Endometrial microvascular endothelial cells (primary cell): ENCODE results near the gene RGS14. TPM values are rescaled to one million over a fixed set of nuclear protein-coding genes. Genes with fewer than 3 reads are reported as not detected.
"Not testable (repeated sequence)": the region's sequence is repeated elsewhere in the genome, so short reads cannot be mapped to it uniquely, and the experiment has no call there.

Experiments used
- in situ Hi-C: cut with HindIII; loops from 2 replicates; pipeline ENCODE4 v1.10.0; 2017; ENCODE audit warnings: low sequenced_read_pairs, low pct_unique_long_range_greater_than_20kb; ENCODE audit errors: inconsistent ontology term
- total RNA-seq: library from RNA; depleted of rRNA; stranded (reverse); fragments of >200 nt; gene quantifications from one replicate; pipeline ENCODE4 v1.2.3, GENCODE V29; 2015; ENCODE audit errors: inconsistent ontology term

Gene RGS14
- total RNA-seq, 1 donor from 2014 or later = 7.2 TPM

- in situ Hi-C loops = no loop called here
Measured at GRCh38 chr5:177412603-177413233, 55.0 kb downstream of the RGS14 start.

GRCh38 chr5:177414481-177414880 lies 56.8 kb downstream of the RGS14 start:
- in situ Hi-C loops = no loop called here

DNA sequence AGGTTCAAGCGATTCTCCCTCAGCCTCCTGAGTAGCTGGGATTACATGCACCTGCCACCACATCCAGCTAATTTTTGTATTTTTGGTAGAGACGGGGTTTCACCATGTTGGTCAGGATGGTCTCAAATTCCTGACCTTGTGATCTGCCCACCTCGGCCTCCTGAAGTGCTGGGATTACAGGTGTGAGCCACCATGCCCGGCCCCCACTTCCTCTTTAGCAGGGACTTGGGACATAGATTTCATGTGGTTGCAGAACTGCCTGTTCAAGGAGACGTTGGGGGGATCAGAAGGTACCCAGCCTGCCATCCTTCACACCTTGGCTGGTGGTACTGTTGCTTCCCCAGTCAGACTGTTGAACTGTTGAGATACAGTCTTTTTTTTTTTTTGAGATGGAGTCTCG lies 59.4 kb downstream of the RGS14 start:
- in situ Hi-C loops = not testable (repeated sequence)

- in situ Hi-C loops = no loop called here
Measured at GRCh38 chr5:177419046-177419445, 61.3 kb downstream of the RGS14 start.

- in situ Hi-C loops = not testable (repeated sequence)
Measured at GRCh38 chr5:177420472-177420871, 62.7 kb downstream of the RGS14 start.

DNA sequence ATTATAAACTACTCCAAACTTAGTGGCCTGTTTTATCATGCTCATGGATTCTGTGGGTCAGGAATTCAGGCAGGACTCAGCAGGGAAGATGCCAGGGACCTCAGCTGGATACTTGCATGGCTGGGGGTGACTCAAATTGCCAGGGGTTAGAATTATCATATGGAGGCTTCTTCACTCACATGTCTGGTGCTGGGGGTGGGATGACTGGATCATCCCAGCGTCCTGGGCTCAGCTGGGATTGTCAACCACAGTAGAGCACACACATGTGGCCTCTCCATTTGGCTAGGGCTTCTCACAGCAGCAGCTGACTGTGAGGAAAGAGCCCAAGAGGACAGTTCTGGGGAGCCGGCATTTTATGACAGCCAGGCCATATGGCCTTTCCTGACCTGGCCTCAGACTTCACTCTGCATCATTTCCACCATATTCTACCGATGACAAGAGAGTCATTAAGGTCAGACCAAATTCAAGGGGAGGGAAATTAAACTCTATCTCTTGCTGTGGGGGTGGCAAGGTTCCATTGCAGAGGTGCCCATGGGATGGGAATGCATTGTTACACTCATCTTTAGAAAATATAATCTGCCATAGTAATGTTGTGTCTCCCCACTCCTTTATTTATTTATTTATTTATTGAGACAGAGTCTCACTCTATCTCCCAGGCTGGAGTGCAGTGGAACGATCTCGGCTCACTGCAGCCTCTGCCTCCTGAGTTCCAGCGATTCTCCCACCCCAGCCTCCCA lies 63.5 kb downstream of the RGS14 start:
- in situ Hi-C loops = no loop called here

Other genes starting within 250 kb of the RGS14 start
- gene NSD1, start 224.2 kb upstream of the RGS14 start, total RNA-seq = 34.3 TPM
- 20.3 TPM for gene RAB24, start 54.2 kb upstream of the RGS14 start, total RNA-seq
- 226 TPM for gene PRELID1, start 54.1 kb upstream of the RGS14 start, total RNA-seq
- 48.7 TPM for gene MXD3, start 46.0 kb upstream of the RGS14 start, total RNA-seq
- 318 TPM for gene LMAN2, start 6.3 kb upstream of the RGS14 start, total RNA-seq
- gene SLC34A1, start 26.5 kb downstream of the RGS14 start, total RNA-seq = not detected
- not detected for gene PFN3, start 42.7 kb downstream of the RGS14 start, total RNA-seq
- 0.28 TPM for gene F12, start 51.6 kb downstream of the RGS14 start, total RNA-seq
- gene GRK6, start 68.8 kb downstream of the RGS14 start, total RNA-seq = 50.9 TPM
- gene PRR7, start 88.9 kb downstream of the RGS14 start, total RNA-seq = 11.2 TPM
- gene DBN1, start 115.7 kb downstream of the RGS14 start, total RNA-seq = 286 TPM
- 224 TPM for gene PDLIM7, start 139.7 kb downstream of the RGS14 start, total RNA-seq
- 3.0 TPM for gene DOK3, start 151.9 kb downstream of the RGS14 start, total RNA-seq
- 163 TPM for gene DDX41, start 159.0 kb downstream of the RGS14 start, total RNA-seq
- gene FAM193B, start 196.6 kb downstream of the RGS14 start, total RNA-seq = 32.3 TPM
- gene TMED9, start 234.3 kb downstream of the RGS14 start, total RNA-seq = 170 TPM
- 44.8 TPM for gene B4GALT7, start 242.2 kb downstream of the RGS14 start, total RNA-seq